ENCODE data around the gene ZC3H15. TPM values are rescaled to one million over a fixed set of nuclear protein-coding genes. Genes with fewer than 3 reads are reported as not detected.
"Not testable (repeated sequence)": the region's sequence is repeated elsewhere in the genome, so short reads cannot be mapped to it uniquely, and the experiment has no call there.

Gene ZC3H15
- total and polyA plus RNA-seq, 2 of the 8 experiments (the other 6 are each of a cell fraction or from before 2014, with no cell fraction given) = 32.0 to 80.8 TPM

- H2BK20ac ChIP-seq (ENCODE audit: low read length); H2BK12ac ChIP-seq (ENCODE audit: low read depth, low read length); H2AK5ac ChIP-seq (ENCODE audit: low read depth, low read length); H3K23me2 ChIP-seq (ENCODE audit: low read depth, low read length); H3K4me3 ChIP-seq (ENCODE audit: extremely low read depth in 1 of 4, insufficient read depth in 2 of 4, low read depth in 3 of 4, low read length in 4 of 4); H2BK15ac ChIP-seq (ENCODE audit: low read length); H3K27ac ChIP-seq (ENCODE audit: low read depth, low read length); H4K20me1 ChIP-seq (replicated peaks in 1 of 2; ENCODE audit: control insufficient read depth in 1 of 2, insufficient read depth in 2 of 2, low read length in 2 of 2); FAIRE-seq; CTCF ChIA-PET (ENCODE audit: partially characterized antibody); H4K5ac ChIP-seq (ENCODE audit: insufficient read length, low read depth, low read length); H4K91ac ChIP-seq (replicated peaks; ENCODE audit: insufficient read length, low read length); H3K14ac ChIP-seq (ENCODE audit: insufficient read length); H3K4me1 ChIP-seq (replicated peaks in 1 of 4; ENCODE audit: control insufficient read depth in 3 of 4, insufficient read depth in 4 of 4, low read length in 3 of 4); H3K4me2 ChIP-seq (ENCODE audit: insufficient read depth in 1 of 2, low read depth in 2 of 2, low read length in 2 of 2); H3K27me3 ChIP-seq (replicated peaks in 1 of 4; ENCODE audit: control insufficient read depth in 3 of 4, extremely low read depth in 1 of 4, insufficient read depth in 3 of 4, low read length in 3 of 4); H3K79me2 ChIP-seq (ENCODE audit: control insufficient read depth in 1 of 2, insufficient read depth in 2 of 2, low read length in 2 of 2); H2BK5ac ChIP-seq (ENCODE audit: low read depth, low read length); H3K56ac ChIP-seq (replicated peaks; ENCODE audit: insufficient read length, low read depth, low read length); H3K18ac ChIP-seq (ENCODE audit: extremely low read depth, low read length); H3K36me3 ChIP-seq (ENCODE audit: control insufficient read depth in 2 of 4, insufficient read depth in 4 of 4, low read length in 3 of 4); H3K9ac ChIP-seq (replicated peaks in 1 of 4; ENCODE audit: extremely low read depth in 1 of 4, low read depth in 3 of 4, low read length in 3 of 4); DNase-seq (ENCODE audit: low read depth in 1 of 2, low spot score in 2 of 2); H3K23ac ChIP-seq (ENCODE audit: insufficient read length); H2AFZ ChIP-seq (ENCODE audit: low read length); H3K79me1 ChIP-seq (ENCODE audit: low read depth, low read length); H3K4ac ChIP-seq (replicated peaks; ENCODE audit: insufficient read length, low read depth, low read length); H2BK120ac ChIP-seq (replicated peaks; ENCODE audit: low read depth, low read length); H4K8ac ChIP-seq (ENCODE audit: extremely low read depth, insufficient read depth, low read length): not testable (repeated sequence)
- H3K9me3 ChIP-seq (ENCODE audit: insufficient read depth in 2 of 2, low read depth in 1 of 2, low read length in 1 of 2) = peaks cover 8 to 12% of the 10 kb centered on the region in 2 experiments; a peak in 2 of 4 replicates
- POLR2A ChIA-PET (ENCODE audit: partially characterized antibody) = interaction anchor here (1.4 kb wide), 1 partner anchor 11 kb away, joined by 3 read pairs; no protein-coding TSS in a partner anchor
- 95% methylated on average over 5 of the region's 5 CpGs; no CpG with 5 or more reads in 1 of the 2 experiments for WGBS, 2 experiments (ENCODE audit: extremely low coverage in 1 of 2, insufficient coverage in 1 of 2, insufficient read length in 1 of 2, insufficient replicate concordance in 2 of 2, low coverage in 1 of 2, low lambda C conversion rate in 2 of 2, missing lambda C conversion rate in 1 of 2)
Observed at GRCh38 chr2:186439673-186440095, 46.4 kb upstream of the ZC3H15 start.

Measured in H1 (cell line).